ENCODE data around the gene DISC1.

GRCh38 chr1:231856894-231857293, 230.3 kb downstream of the DISC1 start:
- no peak for TF ChIP-seq EZH2 (IDR thresholded peaks at IDR 0.05; ENCODE audit: insufficient read depth, poor library complexity, severe bottlenecking)
- TF ChIP-seq EZH2phosphoT487 (IDR thresholded peaks at IDR 0.05; ENCODE audit: insufficient read depth, low read depth), result no peak

Measured in GM23248 (cell line).